DOHH2 (cell line): ENCODE data around the gene UBE2F.

ENCODE experiments used
- H3F3A ChIP-seq: fragments of 200-600 bp; sonication (generic), shearing (Covaris generic); 2 replicates; pipeline ENCODE4 v1.6.0; 2016; ENCODE audit warnings: antibody characterized with exemption, mild to moderate bottlenecking; ENCODE audit not compliant: control insufficient read depth, insufficient read depth
- H3K27ac ChIP-seq: fragments of 200-600 bp; sonication (generic); 2 replicates; pipeline ENCODE4 v1.5.1; 2014; ENCODE audit warnings: low read depth, mild to moderate bottlenecking, low read length, moderate library complexity
- H3K27me3 ChIP-seq: fragments of 200-600 bp; sonication (generic); 2 replicates; pipeline ENCODE4 v1.6.1; 2014; ENCODE audit warnings: mild to moderate bottlenecking, low read length, mixed read lengths; ENCODE audit not compliant: control insufficient read depth
- H3K36me3 ChIP-seq: fragments of 200-600 bp; sonication (generic); 2 replicates; pipeline ENCODE4 v1.6.1; 2014; ENCODE audit warnings: mild to moderate bottlenecking, low read length, moderate library complexity, mixed read lengths; ENCODE audit not compliant: control insufficient read depth
- H3K4me1 ChIP-seq: fragments of 200-600 bp; sonication (generic); 2 replicates; pipeline ENCODE4 v1.6.1; 2014; ENCODE audit warnings: mild to moderate bottlenecking, low read length, mixed read lengths; ENCODE audit not compliant: control insufficient read depth
- H3K4me2 ChIP-seq: fragments of 200-600 bp; sonication (generic); 2 replicates; pipeline ENCODE4 v1.6.0; 2014; ENCODE audit warnings: mild to moderate bottlenecking, low read length, moderate library complexity
- H3K4me3 ChIP-seq: fragments of 200-600 bp; sonication (generic); 2 replicates; pipeline ENCODE4 v1.5.1; 2014; ENCODE audit warnings: mild to moderate bottlenecking, low read length, mixed read lengths
- H3K79me2 ChIP-seq: fragments of 200-600 bp; sonication (generic); 2 replicates; pipeline ENCODE4 v1.6.1; 2014; ENCODE audit warnings: mild to moderate bottlenecking, low read length, mixed read lengths; ENCODE audit not compliant: control insufficient read depth
- H3K9me2 ChIP-seq: fragments of 200-600 bp; sonication (generic); replicated peaks from 2 replicates; pipeline ENCODE4 v1.6.1; 2014; ENCODE audit warnings: mild to moderate bottlenecking, low read length, mixed read lengths; ENCODE audit not compliant: control insufficient read depth
- H3K9me3 ChIP-seq: fragments of 200-600 bp; sonication (generic); 2 replicates; pipeline ENCODE4 v1.6.1; 2014; ENCODE audit warnings: antibody characterized with exemption, low read length, mixed read lengths; ENCODE audit not compliant: control insufficient read depth, insufficient read depth
- H4K20me1 ChIP-seq: fragments of 200-600 bp; sonication (generic); 2 replicates; pipeline ENCODE4 v1.6.0; 2014; ENCODE audit warnings: low read depth, mild to moderate bottlenecking, antibody characterized with exemption, low read length, moderate library complexity; ENCODE audit not compliant: control insufficient read depth, insufficient read depth
- EZH2phosphoT487 ChIP-seq: fragments of 200-600 bp; sonication (generic); IDR thresholded peaks from 2 replicates; pipeline ENCODE4 v1.6.1; 2017; ENCODE audit warnings: borderline replicate concordance, mild to moderate bottlenecking, antibody characterized with exemption, low read length, moderate library complexity, mixed read lengths
- TF ChIP-seq, protein P1 (sequence below): fragments of 200-600 bp; sonication (generic); IDR thresholded peaks from one replicate; pipeline ENCODE4 v1.5.1; 2014; ENCODE audit warnings: antibody characterized with exemption, mild to moderate bottlenecking, low read depth, low read length; ENCODE audit not compliant: poor library complexity, severe bottlenecking

The UBE2F gene

DNA sequence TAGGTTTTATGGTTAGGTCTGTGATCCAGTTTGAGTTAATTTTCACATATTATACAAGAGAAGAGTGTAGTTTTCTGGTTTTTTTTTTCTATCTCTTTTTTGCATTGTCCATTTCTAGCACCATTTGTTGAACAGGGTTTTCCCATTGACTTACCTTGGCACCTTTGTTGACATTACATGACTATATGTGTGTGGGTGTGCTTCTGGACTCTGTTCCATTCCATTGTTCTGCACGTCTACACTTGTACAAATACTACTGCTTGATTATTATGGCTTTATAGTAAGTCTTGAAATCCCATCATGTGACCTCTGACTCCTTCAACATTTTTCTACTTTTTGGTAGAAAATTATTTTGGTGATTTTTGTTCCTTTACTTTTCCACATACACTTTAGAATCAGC lies 38.7 kb downstream of the UBE2F start:
- no peak overlapping the region for H3K4me2 ChIP-seq
- no peaks in the 10 kb centered on the region for H3K79me2 ChIP-seq
- H4K20me1 ChIP-seq, result no peaks in the 10 kb centered on the region
- no peaks in the 10 kb centered on the region for H3F3A ChIP-seq
- no peak overlapping the region for H3K4me3 ChIP-seq
- no peaks in the 10 kb centered on the region for H3K9me2 ChIP-seq
- no peak overlapping the region for H3K27ac ChIP-seq
- peaks cover 4% of the 10 kb centered on the region; the same call in 1 of the 2 replicates for H3K4me1 ChIP-seq
- H3K27me3 ChIP-seq, result no peaks in the 10 kb centered on the region
- H3K9me3 ChIP-seq, result no peaks in the 10 kb centered on the region
- no peaks in the 10 kb centered on the region for H3K36me3 ChIP-seq
- TF ChIP-seq, protein P1, sequence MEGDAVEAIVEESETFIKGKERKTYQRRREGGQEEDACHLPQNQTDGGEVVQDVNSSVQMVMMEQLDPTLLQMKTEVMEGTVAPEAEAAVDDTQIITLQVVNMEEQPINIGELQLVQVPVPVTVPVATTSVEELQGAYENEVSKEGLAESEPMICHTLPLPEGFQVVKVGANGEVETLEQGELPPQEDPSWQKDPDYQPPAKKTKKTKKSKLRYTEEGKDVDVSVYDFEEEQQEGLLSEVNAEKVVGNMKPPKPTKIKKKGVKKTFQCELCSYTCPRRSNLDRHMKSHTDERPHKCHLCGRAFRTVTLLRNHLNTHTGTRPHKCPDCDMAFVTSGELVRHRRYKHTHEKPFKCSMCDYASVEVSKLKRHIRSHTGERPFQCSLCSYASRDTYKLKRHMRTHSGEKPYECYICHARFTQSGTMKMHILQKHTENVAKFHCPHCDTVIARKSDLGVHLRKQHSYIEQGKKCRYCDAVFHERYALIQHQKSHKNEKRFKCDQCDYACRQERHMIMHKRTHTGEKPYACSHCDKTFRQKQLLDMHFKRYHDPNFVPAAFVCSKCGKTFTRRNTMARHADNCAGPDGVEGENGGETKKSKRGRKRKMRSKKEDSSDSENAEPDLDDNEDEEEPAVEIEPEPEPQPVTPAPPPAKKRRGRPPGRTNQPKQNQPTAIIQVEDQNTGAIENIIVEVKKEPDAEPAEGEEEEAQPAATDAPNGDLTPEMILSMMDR, result no peak
- TF ChIP-seq EZH2phosphoT487, result no peak

DNA sequence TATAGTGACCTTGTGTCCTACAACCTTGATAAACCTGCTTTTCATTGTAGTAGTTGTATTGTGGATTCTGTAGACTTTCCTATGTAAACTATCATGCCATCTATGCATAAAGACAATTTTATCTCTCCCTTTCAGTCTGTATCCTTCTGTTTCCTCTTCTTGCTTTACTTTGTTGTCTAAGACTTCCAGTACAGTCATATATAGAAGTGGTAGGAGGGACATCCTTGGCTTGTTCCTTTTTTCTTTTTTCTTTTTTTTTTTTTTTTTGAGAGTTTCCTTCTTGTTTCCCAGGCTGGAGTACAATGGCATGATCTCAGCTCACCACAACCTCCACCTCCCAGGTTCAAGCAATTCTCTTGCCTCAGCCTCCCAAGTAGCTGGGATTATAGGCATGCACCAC lies 39.7 kb downstream of the UBE2F start:
- H3K9me3 ChIP-seq, result no peaks in the 10 kb centered on the region
- H3K27ac ChIP-seq, result no peak overlapping the region
- H3K9me2 ChIP-seq, result no peaks in the 10 kb centered on the region
- no peaks in the 10 kb centered on the region for H3K27me3 ChIP-seq
- no peak overlapping the region for H3K4me2 ChIP-seq
- H3F3A ChIP-seq, result no peaks in the 10 kb centered on the region
- no peak for TF ChIP-seq EZH2phosphoT487
- TF ChIP-seq, protein P1, result no peak
- H3K79me2 ChIP-seq, result no peaks in the 10 kb centered on the region
- no peaks in the 10 kb centered on the region for H3K36me3 ChIP-seq
- H3K4me3 ChIP-seq, result no peak overlapping the region
- H4K20me1 ChIP-seq, result no peaks in the 10 kb centered on the region
- H3K4me1 ChIP-seq, result peaks cover 4% of the 10 kb centered on the region; the same call in 1 of the 2 replicates

DNA sequence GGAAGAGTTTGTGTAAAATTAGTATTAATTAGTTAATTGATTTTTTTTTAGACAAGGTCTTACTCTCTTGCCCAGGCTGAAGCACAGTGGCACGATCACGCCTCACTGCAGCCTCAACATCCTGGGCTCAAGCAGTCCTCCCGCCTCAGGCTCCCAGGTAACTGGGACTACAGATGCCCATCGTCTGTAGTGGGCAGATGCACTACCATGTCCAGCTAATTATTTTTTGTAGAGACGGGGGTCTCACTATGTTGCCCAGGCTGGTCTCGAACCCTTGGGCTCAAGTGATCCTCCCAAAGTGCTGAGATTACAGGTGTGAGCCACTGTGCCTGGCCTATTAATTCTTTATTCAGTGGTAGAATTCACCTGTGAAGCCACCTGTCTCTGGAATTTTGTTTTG lies 41.1 kb downstream of the UBE2F start:
- Histone ChIP-seq H3K27me3 (no peaks in the 10 kb centered on the region), H3K9me3 (no peaks in the 10 kb centered on the region), H3K4me1 (peaks cover 4% of the 10 kb centered on the region; the same call in 1 of the 2 replicates), H3K4me2 (no peak overlapping the region), H3K36me3 (no peaks in the 10 kb centered on the region), H3K27ac (no peak overlapping the region), H4K20me1 (no peaks in the 10 kb centered on the region), H3F3A (no peaks in the 10 kb centered on the region), H3K4me3 (no peak overlapping the region), H3K9me2 (no peaks in the 10 kb centered on the region), H3K79me2 (no peaks in the 10 kb centered on the region)
- TF ChIP-seq, protein P1, result no peak
- no peak for TF ChIP-seq EZH2phosphoT487

DNA sequence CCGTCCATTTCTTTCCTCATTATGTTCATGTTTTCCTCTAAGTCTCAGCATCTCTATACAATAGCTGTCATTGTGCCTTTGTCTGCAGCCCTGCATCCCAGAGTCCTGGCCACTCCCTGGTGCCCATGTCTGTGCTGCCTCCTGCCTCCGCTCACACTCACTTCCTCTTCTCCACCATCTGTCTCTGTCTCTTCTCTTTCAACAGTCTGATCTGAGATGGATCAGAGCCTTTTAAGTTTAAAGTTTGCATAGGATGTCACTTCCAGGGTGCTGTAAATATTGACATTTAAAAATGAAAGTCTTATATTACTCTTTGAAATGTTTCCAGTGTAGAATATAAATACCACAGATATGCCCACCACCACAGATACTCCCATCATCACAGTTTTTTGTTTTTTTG lies 42.7 kb downstream of the UBE2F start:
- Histone ChIP-seq H3K79me2 (no peaks in the 10 kb centered on the region), H3K4me3 (no peak overlapping the region), H4K20me1 (no peaks in the 10 kb centered on the region), H3K4me1 (peaks cover 4% of the 10 kb centered on the region; the same call in 1 of the 2 replicates), H3F3A (no peaks in the 10 kb centered on the region), H3K9me2 (no peaks in the 10 kb centered on the region), H3K27ac (no peak overlapping the region), H3K9me3 (no peaks in the 10 kb centered on the region), H3K36me3 (no peaks in the 10 kb centered on the region), H3K27me3 (no peaks in the 10 kb centered on the region), H3K4me2 (no peak overlapping the region)
- TF ChIP-seq, protein P1, result no peak
- no peak for TF ChIP-seq EZH2phosphoT487
